Measurements from ENCODE around the gene EXOC6B. TPM values are rescaled to one million over a fixed set of nuclear protein-coding genes. Genes with fewer than 3 reads are reported as not detected.
A peak's percentile ranks its signal among the peaks of the same experiment; 100 is the strongest.

Gene EXOC6B
- total and polyA plus RNA-seq, 8 donors: 22.1 to 30.8 (median 25.9) TPM

DNA sequence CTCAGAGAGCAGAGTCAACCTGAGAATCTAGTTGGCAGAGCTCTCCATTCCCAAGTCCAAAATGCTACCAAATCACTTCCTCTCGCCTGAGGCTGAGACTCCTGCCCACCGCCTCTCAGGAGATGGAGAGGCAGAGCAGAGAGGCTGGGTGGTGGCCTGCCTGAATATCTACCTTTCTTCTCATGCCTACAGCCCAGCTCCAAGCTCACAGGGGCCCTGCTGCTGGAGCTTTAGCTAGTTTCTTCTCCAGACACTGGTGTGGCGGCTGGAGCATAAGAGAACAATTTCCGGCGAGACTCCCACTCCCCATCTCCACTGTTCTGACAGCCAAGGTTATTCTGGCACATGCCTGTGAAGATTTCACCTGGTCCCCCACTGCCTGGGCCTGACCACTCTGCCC, 670.1 kb downstream of the EXOC6B start:
- H3K27me3 ChIP-seq: peaks cover 0 to 58% of the 10 kb centered on the region in 2 donors

DNA sequence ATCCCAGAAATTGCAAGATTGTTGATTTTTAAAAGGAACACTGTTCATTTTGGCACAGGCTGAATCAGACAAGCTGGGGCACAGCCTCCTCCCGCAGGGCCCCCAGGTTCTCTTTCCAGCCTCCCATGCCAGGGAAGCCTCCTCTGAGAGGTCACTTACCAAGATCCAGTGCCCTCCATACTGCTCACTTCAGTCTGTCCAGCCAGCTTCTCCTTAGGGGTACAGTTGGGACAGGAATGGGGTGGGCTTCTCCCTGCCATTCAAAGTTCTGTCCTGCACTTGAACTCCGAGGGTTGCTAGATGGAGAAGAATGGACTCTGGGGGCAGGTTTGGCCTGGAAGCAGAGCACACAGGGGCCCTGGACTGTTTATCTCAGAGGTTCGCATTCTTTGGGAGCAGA, 670.7 kb downstream of the EXOC6B start:
- Histone ChIP-seq H3K9me3 (no peaks in the 10 kb centered on the region), H3K4me1 (peaks cover 1% of the 10 kb centered on the region in 2 donors), H3K4me3 (no peak overlapping the region), H3K27ac (no peak overlapping the region), H3K27me3 (peaks cover 1 to 63% of the 10 kb centered on the region in 2 donors), H3K36me3 (no peaks in the 10 kb centered on the region)
- intact Hi-C loops (cut with DNase I): no loop called here
- TF ChIP-seq, protein P1, sequence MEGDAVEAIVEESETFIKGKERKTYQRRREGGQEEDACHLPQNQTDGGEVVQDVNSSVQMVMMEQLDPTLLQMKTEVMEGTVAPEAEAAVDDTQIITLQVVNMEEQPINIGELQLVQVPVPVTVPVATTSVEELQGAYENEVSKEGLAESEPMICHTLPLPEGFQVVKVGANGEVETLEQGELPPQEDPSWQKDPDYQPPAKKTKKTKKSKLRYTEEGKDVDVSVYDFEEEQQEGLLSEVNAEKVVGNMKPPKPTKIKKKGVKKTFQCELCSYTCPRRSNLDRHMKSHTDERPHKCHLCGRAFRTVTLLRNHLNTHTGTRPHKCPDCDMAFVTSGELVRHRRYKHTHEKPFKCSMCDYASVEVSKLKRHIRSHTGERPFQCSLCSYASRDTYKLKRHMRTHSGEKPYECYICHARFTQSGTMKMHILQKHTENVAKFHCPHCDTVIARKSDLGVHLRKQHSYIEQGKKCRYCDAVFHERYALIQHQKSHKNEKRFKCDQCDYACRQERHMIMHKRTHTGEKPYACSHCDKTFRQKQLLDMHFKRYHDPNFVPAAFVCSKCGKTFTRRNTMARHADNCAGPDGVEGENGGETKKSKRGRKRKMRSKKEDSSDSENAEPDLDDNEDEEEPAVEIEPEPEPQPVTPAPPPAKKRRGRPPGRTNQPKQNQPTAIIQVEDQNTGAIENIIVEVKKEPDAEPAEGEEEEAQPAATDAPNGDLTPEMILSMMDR (IDR thresholded peaks at IDR 0.05): no peak
- DNase-seq: no peak
- no peak for ATAC-seq

More for the DNA sequence above, 670.1 kb downstream of the EXOC6B start:
- ATAC-seq (no peak), DNase-seq (no peak)
- intact Hi-C loops (cut with DNase I): no loop called here
- TF ChIP-seq, protein P1 (IDR thresholded peaks at IDR 0.05): no peak
- no peak overlapping the region for H3K27ac ChIP-seq
- no peaks in the 10 kb centered on the region for H3K36me3 ChIP-seq
- no peak overlapping the region for H3K4me3 ChIP-seq
- H3K4me1 ChIP-seq: no peaks in the 10 kb centered on the region
- H3K9me3 ChIP-seq: no peaks in the 10 kb centered on the region

GRCh38 chr2:72154386-72154975, 671.4 kb downstream of the EXOC6B start:
- H3K4me1 ChIP-seq: peaks cover 8% of the 10 kb centered on the region in 2 donors
- no peak overlapping the region for H3K4me3 ChIP-seq
- intact Hi-C loops (cut with DNase I): loop anchor here in 1 of 2 donors (5.0 kb wide), 1 partner anchor 232 kb away; no protein-coding TSS in a partner anchor
- H3K27me3 ChIP-seq: peaks cover 8 to 70% of the 10 kb centered on the region in 2 donors
- TF ChIP-seq, protein P1 (IDR thresholded peaks at IDR 0.05): no peak
- no peaks in the 10 kb centered on the region for H3K9me3 ChIP-seq
- no peaks in the 10 kb centered on the region for H3K36me3 ChIP-seq
- ATAC-seq (no peak), DNase-seq (no peak)
- H3K27ac ChIP-seq: no peak overlapping the region

DNA sequence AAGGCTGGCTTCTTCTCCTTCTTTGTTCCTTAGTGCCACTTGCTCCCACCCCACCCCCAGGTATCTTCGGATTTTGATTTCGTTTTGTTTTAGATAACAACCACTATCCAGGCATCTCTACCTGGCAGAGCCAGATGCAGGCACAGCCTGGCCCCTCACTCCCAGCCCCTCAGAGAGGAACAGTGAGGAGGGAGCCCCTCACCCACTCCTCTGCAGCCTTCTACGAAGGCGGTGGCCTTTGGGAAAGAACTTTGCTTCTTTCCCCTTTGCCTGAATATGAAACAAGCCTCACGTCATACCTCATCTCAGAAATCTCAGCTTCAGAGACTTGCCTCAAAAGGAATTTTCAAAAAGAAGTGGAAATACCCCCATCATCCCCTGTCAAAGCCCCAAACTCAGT, 671.9 kb downstream of the EXOC6B start:
- no peaks in the 10 kb centered on the region for H3K36me3 ChIP-seq
- H3K4me3 ChIP-seq: no peak overlapping the region
- no peak overlapping the region for H3K27ac ChIP-seq
- no peaks in the 10 kb centered on the region for H3K9me3 ChIP-seq
- ATAC-seq (no peak), DNase-seq (no peak)
- H3K27me3 ChIP-seq: peaks cover 11 to 76% of the 10 kb centered on the region in 2 donors
- intact Hi-C loops (cut with DNase I): loop anchor here in 1 of 2 donors (5.0 kb wide), 1 partner anchor 232 kb away; no protein-coding TSS in a partner anchor
- peaks cover 12 to 14% of the 10 kb centered on the region in 2 donors for H3K4me1 ChIP-seq
- TF ChIP-seq, protein P1 (IDR thresholded peaks at IDR 0.05): no peak

GRCh38 chr2:72153026-72153791, 672.6 kb downstream of the EXOC6B start:
- DNase-seq (peak in 2 of 4 donors; percentile 27 to 56), ATAC-seq (no peak)
- Histone ChIP-seq H3K4me1 (peaks cover 12 to 18% of the 10 kb centered on the region in 2 donors), H3K4me3 (no peak overlapping the region), H3K27me3 (peaks cover 12 to 81% of the 10 kb centered on the region in 2 donors), H3K36me3 (no peaks in the 10 kb centered on the region), H3K9me3 (no peaks in the 10 kb centered on the region), H3K27ac (no peak overlapping the region)
- TF ChIP-seq, protein P1 (IDR thresholded peaks at IDR 0.05): no peak
- intact Hi-C loops (cut with DNase I): loop anchor here in 1 of 2 donors (5.0 kb wide), 1 partner anchor 231 kb away; no protein-coding TSS in a partner anchor
